Measurements from ENCODE around the gene MIF.
A peak's percentile ranks its signal among the peaks of the same experiment; 100 is the strongest.
"Not testable (repeated sequence)": the region's sequence is repeated elsewhere in the genome, so short reads cannot be mapped to it uniquely, and the experiment has no call there.

MIF gene

GRCh38 chr22:23893945-23894709 lies at the start of gene MIF:
Gene MIF, plus strand, starts transcription at chr22:23894383. Its CDS starts 92 bp downstream, at chr22:23894475.
- peak; percentile 81 for DNase-seq

- no peak for DNase-seq
These were observed 49.4 kb upstream of the MIF start for GRCh38 chr22:23844739-23845202.

GRCh38 chr22:23845265-23846080 lies 48.7 kb upstream of the MIF start:
- no peak for DNase-seq

- DNase-seq: no peak
These were observed 48.1 kb upstream of the MIF start for GRCh38 chr22:23846081-23846469.

- DNase-seq: no peak
These were observed 46.8 kb upstream of the MIF start for GRCh38 chr22:23847310-23847920.

GRCh38 chr22:23847991-23848864 lies 46.0 kb upstream of the MIF start:
- DNase-seq: no peak

GRCh38 chr22:23849009-23850006 lies 44.9 kb upstream of the MIF start:
- peak; percentile 58 for DNase-seq

GRCh38 chr22:23850136-23850611 lies 44.0 kb upstream of the MIF start:
- no peak for DNase-seq

GRCh38 chr22:23856721-23857605 lies 37.2 kb upstream of the MIF start:
- no peak for DNase-seq

GRCh38 chr22:23857606-23858483 lies 36.3 kb upstream of the MIF start, which contains the start of gene SLC2A11:
Gene SLC2A11, plus strand, starts transcription at chr22:23857875. Its CDS starts 125 bp downstream, at chr22:23858000.
- DNase-seq: peak; percentile 97

GRCh38 chr22:23858484-23858815 lies 35.7 kb upstream of the MIF start:
- DNase-seq: no peak

GRCh38 chr22:23859201-23859600 lies 35.0 kb upstream of the MIF start:
- no peak for DNase-seq

GRCh38 chr22:23860187-23860586 lies 34.0 kb upstream of the MIF start:
- DNase-seq: not testable (repeated sequence)

GRCh38 chr22:23862103-23862502 lies 32.1 kb upstream of the MIF start:
- peak; percentile 20 for DNase-seq

- DNase-seq: not testable (repeated sequence)
These were observed 29.6 kb upstream of the MIF start for GRCh38 chr22:23864499-23865154.

- no peak for DNase-seq
These were observed 25.6 kb upstream of the MIF start for GRCh38 chr22:23868580-23868979.

- no peak for DNase-seq
These were observed 19.3 kb upstream of the MIF start for GRCh38 chr22:23874871-23875270.

- no peak for DNase-seq
These were observed 18.4 kb upstream of the MIF start for GRCh38 chr22:23875801-23876200.

All from NCI-H2029 (cell line).